Natural killer cell (primary cell): ENCODE measurements around the gene SLTM. TPM values are rescaled to one million over a fixed set of nuclear protein-coding genes. Genes with fewer than 3 reads are reported as not detected.
A peak's percentile ranks its signal among the peaks of the same experiment; 100 is the strongest.

Experiments
- ATAC-seq, 3 donors: fragments of 150-1000 bp in 2 of 3; fragments of 200-7000 bp in 1 of 3; cut with Tn5 transposase; 1 replicate in 1 of 3; 2 replicates in 2 of 3; pipeline ENCODE4 v1.10.0; 2021; ENCODE audit warnings: mild to moderate bottlenecking in 2 of 3, moderate library complexity in 2 of 3
- DNase-seq, 2 donors: peaks; one replicate each; pipeline versions ENCODE4 v3.0.0 to v3.0.0-alpha.2; 2013 to 2021; ENCODE audit warnings: mixed read lengths in 1 of 2
- H3K27ac ChIP-seq: one replicate; pipeline ENCODE4 v1.5.1; 2013; ENCODE audit warnings: mild to moderate bottlenecking, low read length
- H3K27me3 ChIP-seq: one replicate; pipeline ENCODE4 v1.6.1; 2013; ENCODE audit warnings: low read length; ENCODE audit not compliant: control insufficient read depth, insufficient read depth
- H3K36me3 ChIP-seq: one replicate; pipeline ENCODE4 v1.6.1; 2013; ENCODE audit warnings: low read length; ENCODE audit not compliant: control insufficient read depth, insufficient read depth
- H3K4me1 ChIP-seq: one replicate; pipeline ENCODE4 v1.6.1; 2013; ENCODE audit warnings: low read length; ENCODE audit not compliant: control insufficient read depth, insufficient read depth
- H3K4me3 ChIP-seq: one replicate; pipeline ENCODE4 v1.5.1; 2013; ENCODE audit warnings: low read length
- H3K9me3 ChIP-seq: one replicate; pipeline ENCODE4 v1.6.1; 2013; ENCODE audit warnings: low read length; ENCODE audit not compliant: control insufficient read depth, insufficient read depth
- H3K27ac Mint-ChIP-seq, 2 donors: one replicate each; pipeline ENCODE4 v1.8.0; 2022; ENCODE audit warnings: mild to moderate bottlenecking in 2 of 2, mixed read lengths in 2 of 2, moderate library complexity in 1 of 2
- H3K27me3 Mint-ChIP-seq, 2 donors: one replicate each; pipeline ENCODE4 v1.8.0; 2022; ENCODE audit warnings: low read depth in 2 of 2, mixed read lengths in 2 of 2
- H3K36me3 Mint-ChIP-seq: one replicate; pipeline ENCODE4 v1.8.0; 2022; ENCODE audit warnings: mixed read lengths
- H3K4me1 Mint-ChIP-seq, 2 donors: one replicate each; pipeline ENCODE4 v1.8.0; 2022; ENCODE audit warnings: mixed read lengths in 2 of 2
- H3K4me3 Mint-ChIP-seq: one replicate; pipeline ENCODE4 v1.8.0; 2022; ENCODE audit warnings: mild to moderate bottlenecking, moderate library complexity, mixed read lengths
- H3K9me3 Mint-ChIP-seq, 2 donors: one replicate each; pipeline ENCODE4 v1.8.0; 2022; ENCODE audit warnings: mixed read lengths in 2 of 2
- WGBS: methylation state at CpG from one replicate; pipeline ENCODE4 v1.1.7; 2013; ENCODE audit warnings: missing lambda C conversion rate; ENCODE audit not compliant: insufficient coverage; 5-methylcytosine and 5-hydroxymethylcytosine counted together
- intact Hi-C: fragments of 100-400 bp; cut with micrococcal nuclease; formaldehyde crosslinking; loops from one replicate; pipeline ENCODE4 v1.14.2; 2022
- total RNA-seq, 4 donors: library from RNA; stranded (reverse); fragments of 120-200 nt in 1 of 4; gene quantifications; one replicate each; pipeline versions ENCODE4 v1.2.3 to v1.2.4, GENCODE V29; 2013 to 2022
- TF ChIP-seq, protein P1 (sequence below): fragments of 200-600 bp; IDR thresholded peaks from one replicate; pipeline ENCODE4 v1.8.0; 2022; ENCODE audit warnings: antibody characterized with exemption

SLTM gene
- total RNA-seq, 3 donors from 2014 or later (not counting 1 experiment from before 2014, with no cell fraction given): 206 to 226 (median 223) TPM

GRCh38 chr15:58932710-58933280 is 684 bp downstream of the SLTM start:
- H3K9me3 Mint-ChIP-seq: no peaks in the 10 kb centered on the region
- peak overlapping the region; percentile 96 to 97 for H3K27ac Mint-ChIP-seq
- 0% methylated on average over 37 of the region's 37 CpGs for WGBS
- H3K27me3 Mint-ChIP-seq: peaks cover 0 to 2% of the 10 kb centered on the region in 2 donors
- intact Hi-C loops: loop anchor here (1.0 to 5.0 kb wide), 3 partner anchors 55 to 755 kb away; partner anchors contain the start of genes BNIP2, MINDY2 and RNF111
- H3K9me3 ChIP-seq: no peaks in the 10 kb centered on the region
- no peaks in the 10 kb centered on the region for H3K36me3 Mint-ChIP-seq
- peak overlapping the region; percentile 100 for H3K27ac ChIP-seq
- peak overlapping the region; percentile 94 for H3K4me3 Mint-ChIP-seq
- TF ChIP-seq, protein P1, sequence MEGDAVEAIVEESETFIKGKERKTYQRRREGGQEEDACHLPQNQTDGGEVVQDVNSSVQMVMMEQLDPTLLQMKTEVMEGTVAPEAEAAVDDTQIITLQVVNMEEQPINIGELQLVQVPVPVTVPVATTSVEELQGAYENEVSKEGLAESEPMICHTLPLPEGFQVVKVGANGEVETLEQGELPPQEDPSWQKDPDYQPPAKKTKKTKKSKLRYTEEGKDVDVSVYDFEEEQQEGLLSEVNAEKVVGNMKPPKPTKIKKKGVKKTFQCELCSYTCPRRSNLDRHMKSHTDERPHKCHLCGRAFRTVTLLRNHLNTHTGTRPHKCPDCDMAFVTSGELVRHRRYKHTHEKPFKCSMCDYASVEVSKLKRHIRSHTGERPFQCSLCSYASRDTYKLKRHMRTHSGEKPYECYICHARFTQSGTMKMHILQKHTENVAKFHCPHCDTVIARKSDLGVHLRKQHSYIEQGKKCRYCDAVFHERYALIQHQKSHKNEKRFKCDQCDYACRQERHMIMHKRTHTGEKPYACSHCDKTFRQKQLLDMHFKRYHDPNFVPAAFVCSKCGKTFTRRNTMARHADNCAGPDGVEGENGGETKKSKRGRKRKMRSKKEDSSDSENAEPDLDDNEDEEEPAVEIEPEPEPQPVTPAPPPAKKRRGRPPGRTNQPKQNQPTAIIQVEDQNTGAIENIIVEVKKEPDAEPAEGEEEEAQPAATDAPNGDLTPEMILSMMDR: no peak
- peak overlapping the region; percentile 98 for H3K4me3 ChIP-seq
- H3K4me1 ChIP-seq: peaks cover 8% of the 10 kb centered on the region
- H3K27me3 ChIP-seq: no peaks in the 10 kb centered on the region
- H3K4me1 Mint-ChIP-seq: peaks cover 26 to 27% of the 10 kb centered on the region in 2 donors
- H3K36me3 ChIP-seq: peaks cover 17% of the 10 kb centered on the region
- ATAC-seq (peak in 1 of 3 donors; percentile 17), DNase-seq (no peak)

GRCh38 chr15:58931987-58932588 is 1.4 kb downstream of the SLTM start:
- H3K27me3 ChIP-seq: no peaks in the 10 kb centered on the region
- H3K36me3 ChIP-seq: peaks cover 23% of the 10 kb centered on the region
- Mint-ChIP-seq H3K9me3 (no peaks in the 10 kb centered on the region), H3K27ac (peak overlapping the region; percentile 96 to 97), H3K4me1 (peaks cover 26 to 27% of the 10 kb centered on the region in 2 donors), H3K27me3 (no peaks in the 10 kb centered on the region), H3K4me3 (peak overlapping the region; percentile 94), H3K36me3 (no peaks in the 10 kb centered on the region)
- ATAC-seq (no peak), DNase-seq (peak in 1 of 2 donors; percentile 18)
- WGBS: 0% methylated on average over 3 of the region's 6 CpGs
- TF ChIP-seq, protein P1: no peak
- intact Hi-C loops: loop anchor here (5.0 kb wide), 1 partner anchor 755 kb away; the partner anchor contains the start of gene BNIP2
- peak overlapping the region; percentile 43 for H3K4me3 ChIP-seq
- peaks cover 8% of the 10 kb centered on the region for H3K4me1 ChIP-seq
- H3K27ac ChIP-seq: peak overlapping the region; percentile 100
- H3K9me3 ChIP-seq: no peaks in the 10 kb centered on the region

GRCh38 chr15:58929891-58930416 is 3.5 kb downstream of the SLTM start:
- H3K9me3 ChIP-seq: no peaks in the 10 kb centered on the region
- ATAC-seq: no peak
- no peak overlapping the region for H3K4me3 ChIP-seq
- H3K4me3 Mint-ChIP-seq: no peak overlapping the region
- intact Hi-C loops: loop anchor here (5.0 kb wide), 1 partner anchor 757 kb away; the partner anchor contains the start of gene BNIP2
- TF ChIP-seq, protein P1: no peak
- H3K9me3 Mint-ChIP-seq: no peaks in the 10 kb centered on the region
- peaks cover 8% of the 10 kb centered on the region for H3K4me1 ChIP-seq
- H3K36me3 ChIP-seq: peaks cover 41% of the 10 kb centered on the region
- no peak for DNase-seq
- H3K27me3 ChIP-seq: no peaks in the 10 kb centered on the region
- no peaks in the 10 kb centered on the region for H3K36me3 Mint-ChIP-seq
- 96% methylated on average over 7 of the region's 11 CpGs for WGBS
- H3K27ac ChIP-seq: no peak overlapping the region
- no peak overlapping the region for H3K27ac Mint-ChIP-seq
- H3K27me3 Mint-ChIP-seq: no peaks in the 10 kb centered on the region
- peaks cover 26 to 32% of the 10 kb centered on the region in 2 donors for H3K4me1 Mint-ChIP-seq
